Activated B cell treated with CpG ODN at 0.5 μM for 24 hours (primary cell): ENCODE measurements around the gene PGM5. TPM values are rescaled to one million over a fixed set of nuclear protein-coding genes. Genes with fewer than 3 reads are reported as not detected.

ENCODE experiments used
- ATAC-seq: fragments of 200-7000 bp; cut with Tn5 transposase; one replicate; pipeline ENCODE4 v1.10.0; 2021; ENCODE audit warnings: low read depth, mild to moderate bottlenecking, moderate library complexity
- CTCF ChIA-PET: fragments of 350-600 bp; sonication (Branson Sonifier 250); formaldehyde crosslinking; loops from one replicate; lab custom pipeline; 2021; ENCODE audit warnings: antibody characterized with exemption; lab: Charles Lee
- POLR2A ChIA-PET: fragments of 350-600 bp; sonication (Branson Sonifier 250); formaldehyde crosslinking; loops from one replicate; lab custom pipeline; 2021; ENCODE audit warnings: antibody characterized with exemption; lab: Charles Lee
- DNase-seq: peaks from one replicate; pipeline ENCODE4 v3.0.0; 2022
- H3K27ac Mint-ChIP-seq: one replicate; pipeline ENCODE4 v1.8.0; 2020; ENCODE audit warnings: mixed read lengths
- H3K27me3 Mint-ChIP-seq: one replicate; pipeline ENCODE4 v1.8.0; 2021; ENCODE audit warnings: mixed read lengths
- H3K36me3 Mint-ChIP-seq: one replicate; pipeline ENCODE4 v1.8.0; 2021; ENCODE audit warnings: low read depth, mixed read lengths
- H3K4me1 Mint-ChIP-seq: one replicate; pipeline ENCODE4 v1.8.0; 2021; ENCODE audit warnings: mixed read lengths
- H3K4me3 Mint-ChIP-seq: one replicate; pipeline ENCODE4 v1.8.0; 2020; ENCODE audit warnings: mild to moderate bottlenecking, mixed read lengths
- H3K9me3 Mint-ChIP-seq: one replicate; pipeline ENCODE4 v1.8.0; 2020; ENCODE audit warnings: mixed read lengths
- intact Hi-C: fragments of 100-400 bp; cut with micrococcal nuclease; formaldehyde crosslinking; loops from one replicate; pipeline ENCODE4 v1.15.1; 2024
- total RNA-seq: library from RNA; stranded (reverse); gene quantifications from 2 replicates; pipeline ENCODE4 v1.2.3, GENCODE V29; 2022
- TF ChIP-seq, protein P1 (sequence below): fragments of 200-600 bp; IDR thresholded peaks from one replicate; pipeline ENCODE4 v1.8.0; 2022; ENCODE audit warnings: antibody characterized with exemption, mild to moderate bottlenecking

PGM5 gene
- total RNA-seq, 1 donor from 2014 or later = not detected

DNA sequence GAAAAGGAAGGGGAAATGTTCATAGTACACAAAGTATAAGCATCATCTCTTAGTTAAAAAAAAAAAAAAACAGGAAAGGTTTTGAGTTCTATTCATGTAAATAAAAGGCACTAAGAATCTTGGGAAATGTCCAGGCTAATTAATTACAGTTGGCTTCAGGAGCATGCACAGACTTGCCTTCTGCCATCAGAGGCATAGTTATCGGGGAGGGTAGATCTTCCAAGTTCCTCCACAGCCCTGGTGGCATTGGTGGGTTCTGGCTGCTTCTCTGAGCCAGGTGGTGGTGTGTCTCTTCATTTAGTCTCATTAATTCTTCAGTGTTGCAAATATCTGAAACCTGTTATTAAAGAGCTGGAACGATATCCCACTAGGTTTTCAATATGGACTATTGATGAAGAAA lies 99.0 kb downstream of the PGM5 start:
- H3K27me3 Mint-ChIP-seq = peaks cover 7% of the 10 kb centered on the region
- no peak overlapping the region for H3K27ac Mint-ChIP-seq
- TF ChIP-seq, protein P1, sequence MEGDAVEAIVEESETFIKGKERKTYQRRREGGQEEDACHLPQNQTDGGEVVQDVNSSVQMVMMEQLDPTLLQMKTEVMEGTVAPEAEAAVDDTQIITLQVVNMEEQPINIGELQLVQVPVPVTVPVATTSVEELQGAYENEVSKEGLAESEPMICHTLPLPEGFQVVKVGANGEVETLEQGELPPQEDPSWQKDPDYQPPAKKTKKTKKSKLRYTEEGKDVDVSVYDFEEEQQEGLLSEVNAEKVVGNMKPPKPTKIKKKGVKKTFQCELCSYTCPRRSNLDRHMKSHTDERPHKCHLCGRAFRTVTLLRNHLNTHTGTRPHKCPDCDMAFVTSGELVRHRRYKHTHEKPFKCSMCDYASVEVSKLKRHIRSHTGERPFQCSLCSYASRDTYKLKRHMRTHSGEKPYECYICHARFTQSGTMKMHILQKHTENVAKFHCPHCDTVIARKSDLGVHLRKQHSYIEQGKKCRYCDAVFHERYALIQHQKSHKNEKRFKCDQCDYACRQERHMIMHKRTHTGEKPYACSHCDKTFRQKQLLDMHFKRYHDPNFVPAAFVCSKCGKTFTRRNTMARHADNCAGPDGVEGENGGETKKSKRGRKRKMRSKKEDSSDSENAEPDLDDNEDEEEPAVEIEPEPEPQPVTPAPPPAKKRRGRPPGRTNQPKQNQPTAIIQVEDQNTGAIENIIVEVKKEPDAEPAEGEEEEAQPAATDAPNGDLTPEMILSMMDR = no peak
- ATAC-seq = no peak
- intact Hi-C loops = no loop called here
- no peaks in the 10 kb centered on the region for H3K36me3 Mint-ChIP-seq
- no peak for DNase-seq
- no peak overlapping the region for H3K4me3 Mint-ChIP-seq
- H3K9me3 Mint-ChIP-seq = no peaks in the 10 kb centered on the region
- ChIA-PET POLR2A (no interaction called here), CTCF (no interaction called here)
- H3K4me1 Mint-ChIP-seq = peaks cover 3% of the 10 kb centered on the region

DNA sequence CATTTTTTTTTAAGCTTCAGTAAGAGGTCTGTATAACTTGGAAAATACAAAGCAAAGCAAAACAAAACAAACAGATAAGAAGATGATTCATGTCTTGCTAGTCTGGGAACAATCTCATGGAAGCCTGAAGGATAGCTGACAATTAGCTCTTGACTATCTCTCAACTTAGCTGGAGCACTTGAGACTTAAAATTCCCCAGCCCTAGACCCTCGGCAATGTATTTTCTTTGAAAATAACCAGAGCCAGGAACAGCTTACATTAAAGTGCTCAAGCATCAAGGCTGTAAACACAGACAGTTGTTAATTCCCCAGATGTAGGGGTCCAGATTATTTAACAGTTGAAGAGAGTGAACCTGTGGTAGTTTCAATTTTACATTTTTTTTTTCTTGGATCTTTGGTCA lies 101.4 kb downstream of the PGM5 start:
- no peaks in the 10 kb centered on the region for H3K9me3 Mint-ChIP-seq
- DNase-seq (no peak), ATAC-seq (no peak)
- ChIA-PET POLR2A (no interaction called here), CTCF (no interaction called here)
- peaks cover 2% of the 10 kb centered on the region for H3K27me3 Mint-ChIP-seq
- H3K4me1 Mint-ChIP-seq = no peaks in the 10 kb centered on the region
- intact Hi-C loops = no loop called here
- no peak overlapping the region for H3K4me3 Mint-ChIP-seq
- H3K36me3 Mint-ChIP-seq = no peaks in the 10 kb centered on the region
- TF ChIP-seq, protein P1 = no peak
- H3K27ac Mint-ChIP-seq = no peak overlapping the region

DNA sequence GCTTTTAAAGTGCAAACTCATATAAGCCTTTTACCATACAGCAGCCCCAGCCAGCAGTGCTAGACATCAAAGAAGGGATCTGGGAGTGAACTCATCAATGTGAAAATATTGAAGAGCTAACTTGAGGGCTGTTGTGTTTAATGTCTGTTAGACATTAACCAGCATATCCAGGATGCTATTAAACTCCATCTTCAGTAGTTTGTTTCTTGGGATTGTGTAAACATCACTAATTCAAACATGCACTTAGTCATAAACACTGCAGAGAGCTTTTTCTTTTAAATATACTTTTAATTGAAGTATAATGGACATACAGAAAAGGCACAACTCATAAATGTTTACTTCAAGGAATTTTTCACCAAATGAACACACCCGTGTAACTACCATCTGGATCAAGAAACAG lies 102.5 kb downstream of the PGM5 start:
- ChIA-PET CTCF (no interaction called here), POLR2A (no interaction called here)
- Mint-ChIP-seq H3K9me3 (no peaks in the 10 kb centered on the region), H3K4me3 (no peak overlapping the region), H3K27me3 (peaks cover 2% of the 10 kb centered on the region), H3K36me3 (no peaks in the 10 kb centered on the region), H3K27ac (no peak overlapping the region), H3K4me1 (no peaks in the 10 kb centered on the region)
- DNase-seq = no peak
- ATAC-seq = no peak
- TF ChIP-seq, protein P1 = no peak
- intact Hi-C loops = no loop called here

DNA sequence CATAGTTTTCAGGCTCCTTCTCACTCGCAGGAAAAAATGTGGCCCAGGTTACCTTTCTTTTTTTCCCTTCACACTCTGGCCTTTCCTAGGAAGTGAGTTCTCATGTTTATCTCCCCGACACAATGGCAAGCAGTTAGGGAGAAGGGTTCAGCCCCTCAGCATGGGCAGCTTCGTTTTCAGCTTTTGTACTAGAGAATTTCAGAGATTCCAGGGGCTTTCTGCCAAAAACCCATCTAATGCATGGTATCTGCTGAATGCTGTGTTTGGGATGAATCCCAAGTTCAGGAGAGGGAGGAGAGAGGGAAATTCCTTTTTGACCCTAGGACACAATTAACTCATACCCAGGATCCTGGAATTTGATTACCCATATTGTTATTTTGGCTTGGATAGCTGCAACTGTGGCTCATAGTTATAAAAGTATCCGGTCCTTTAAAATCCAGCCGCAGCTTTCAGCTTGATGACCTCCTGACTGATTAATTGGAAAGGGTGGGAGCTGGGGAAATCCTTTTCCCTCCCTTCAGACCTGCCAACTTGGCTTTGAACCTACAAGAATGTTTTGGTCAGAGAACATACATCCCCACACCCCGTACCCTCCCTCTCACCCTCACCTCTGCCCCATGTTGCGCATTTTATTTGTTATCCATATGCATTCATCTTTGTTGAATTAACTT lies 105.8 kb downstream of the PGM5 start:
- ATAC-seq = no peak
- H3K27me3 Mint-ChIP-seq = peaks cover 6% of the 10 kb centered on the region
- intact Hi-C loops = no loop called here
- no peak for DNase-seq
- ChIA-PET CTCF (no interaction called here), POLR2A (no interaction called here)
- TF ChIP-seq, protein P1 = no peak
- H3K27ac Mint-ChIP-seq = no peak overlapping the region
- no peak overlapping the region for H3K4me3 Mint-ChIP-seq
- no peaks in the 10 kb centered on the region for H3K9me3 Mint-ChIP-seq
- H3K36me3 Mint-ChIP-seq = no peaks in the 10 kb centered on the region
- no peaks in the 10 kb centered on the region for H3K4me1 Mint-ChIP-seq

DNA sequence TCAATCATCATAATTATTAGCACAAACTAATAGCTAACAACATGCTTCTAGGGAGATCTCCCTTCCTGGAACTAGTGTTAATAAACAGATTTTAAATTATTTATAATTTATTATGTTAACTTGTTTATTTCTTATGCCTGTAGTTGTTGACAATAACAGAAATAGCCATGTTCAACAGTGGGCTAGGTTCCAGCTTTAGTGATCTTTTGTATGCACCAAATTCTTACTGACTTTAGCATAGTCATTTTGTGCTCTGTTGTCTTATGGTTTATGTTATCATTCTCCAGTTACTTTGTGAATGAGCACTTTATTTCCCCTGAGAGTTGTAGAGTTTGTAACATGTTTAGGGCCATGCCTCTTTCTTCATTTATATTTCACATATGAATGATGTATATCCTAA lies 113.7 kb downstream of the PGM5 start:
- H3K27ac Mint-ChIP-seq = no peak overlapping the region
- no peak overlapping the region for H3K4me3 Mint-ChIP-seq
- CTCF ChIA-PET = no interaction called here
- ATAC-seq = no peak
- intact Hi-C loops = no loop called here
- POLR2A ChIA-PET = no interaction called here
- no peaks in the 10 kb centered on the region for H3K36me3 Mint-ChIP-seq
- TF ChIP-seq, protein P1 = no peak
- H3K9me3 Mint-ChIP-seq = no peaks in the 10 kb centered on the region
- DNase-seq = no peak
- H3K27me3 Mint-ChIP-seq = peaks cover 17% of the 10 kb centered on the region
- H3K4me1 Mint-ChIP-seq = no peaks in the 10 kb centered on the region
